GM19455 (cell line): ENCODE results near the gene EN1.

ENCODE experiments used
- ATAC-seq: cut with Tn5 transposase; IDR thresholded peaks from one replicate; pipeline ENCODE4 v1.9.1; 2021; ENCODE audit not compliant: unreplicated experiment

Gene EN1

DNA sequence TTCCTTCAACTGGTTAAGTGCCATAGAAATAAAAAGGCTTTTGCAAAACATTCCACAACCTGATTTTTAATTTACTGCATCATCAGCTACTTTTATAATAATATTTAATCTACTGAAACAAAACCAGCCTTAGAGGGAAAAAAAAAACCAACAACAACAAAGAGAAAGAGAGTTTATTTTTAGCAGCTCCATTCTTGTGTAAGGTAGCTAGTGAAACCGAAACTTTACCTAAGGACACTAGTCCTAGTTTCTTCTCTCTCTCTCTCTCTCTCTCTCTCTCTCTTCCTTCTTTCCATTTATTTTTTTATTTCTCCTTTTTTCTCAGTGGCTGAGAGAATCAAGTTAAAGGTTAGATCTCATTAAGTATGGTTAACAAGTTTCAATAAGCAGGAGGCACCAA is 21.4 kb downstream of the EN1 start:
- no peak for ATAC-seq

DNA sequence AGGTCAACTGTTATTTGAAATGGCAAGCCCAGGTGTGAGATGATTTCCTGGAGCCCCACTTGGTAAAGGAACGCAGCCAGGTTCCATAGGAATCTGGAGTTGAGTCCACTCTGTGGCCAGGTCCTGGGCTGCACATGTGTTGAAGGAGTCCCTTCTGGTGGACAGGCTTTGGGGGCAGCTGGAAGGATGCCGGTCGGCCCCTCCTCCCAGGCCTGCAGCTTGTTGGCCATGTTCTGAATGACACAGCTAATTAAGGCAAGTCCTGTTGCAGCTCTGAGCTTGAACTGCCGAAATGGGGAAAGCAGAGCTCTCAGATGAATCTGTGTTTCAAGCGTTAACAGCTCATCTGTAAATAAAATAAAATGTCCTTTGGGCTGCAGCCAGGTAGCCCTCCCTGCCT is 23.8 kb downstream of the EN1 start:
- no peak for ATAC-seq

DNA sequence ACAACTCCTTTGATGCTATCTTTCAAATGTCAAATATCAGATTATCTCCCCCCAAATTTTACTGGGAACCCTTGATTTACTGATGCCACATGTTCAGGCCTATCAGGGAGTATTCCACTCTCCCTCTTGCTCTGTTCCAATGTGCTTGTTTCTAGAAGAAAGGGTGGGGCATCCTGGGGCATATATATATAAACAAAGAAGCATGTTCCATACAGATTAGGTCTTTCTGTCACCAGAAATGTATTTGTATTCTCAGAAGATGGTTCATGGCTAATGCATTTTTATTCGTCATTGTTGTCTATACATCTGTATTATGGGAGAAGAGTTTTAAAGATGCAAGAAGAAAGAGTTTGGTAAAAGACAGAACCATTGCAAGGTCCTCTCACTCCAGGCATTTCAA is 24.9 kb downstream of the EN1 start:
- ATAC-seq: no peak

DNA sequence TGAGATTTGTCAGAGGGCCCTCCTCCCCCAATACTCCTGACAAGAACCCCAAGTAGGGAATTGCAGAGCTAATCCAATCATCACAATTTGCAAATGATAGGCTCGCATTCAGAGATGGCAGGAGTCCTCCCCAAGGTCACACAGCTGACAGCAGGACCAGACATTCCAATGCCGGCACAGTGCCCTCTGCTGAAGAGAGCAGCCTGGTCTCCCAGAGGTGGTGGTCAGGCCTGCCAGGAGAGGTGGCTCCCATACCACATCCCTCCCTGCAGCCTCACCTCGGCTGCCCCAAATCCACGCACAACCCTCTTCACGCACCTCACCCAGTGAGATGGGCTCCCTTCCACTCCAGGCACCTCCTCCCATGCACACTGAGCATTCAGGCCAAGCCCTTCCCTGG is 25.4 kb downstream of the EN1 start:
- no peak for ATAC-seq

DNA sequence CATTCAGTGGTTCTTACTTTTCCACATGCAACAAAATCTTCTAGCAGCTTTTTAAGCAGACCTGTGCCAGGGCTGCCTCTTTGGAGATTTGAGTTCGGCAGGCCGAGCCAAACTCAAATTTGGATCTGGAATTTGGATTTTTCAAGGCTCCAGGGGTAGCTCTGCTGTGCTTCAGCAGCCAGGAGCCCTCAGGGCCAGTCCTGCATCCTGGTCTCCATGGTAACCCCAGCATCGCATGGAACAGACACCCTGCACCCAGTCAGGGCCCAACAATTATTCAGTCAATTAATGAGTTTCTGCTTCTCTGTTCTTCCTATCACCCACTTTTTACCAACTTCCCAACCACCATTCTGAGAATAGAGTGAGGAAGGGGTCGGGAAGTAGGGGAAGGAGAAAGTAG is 30.0 kb downstream of the EN1 start:
- ATAC-seq: no peak

DNA sequence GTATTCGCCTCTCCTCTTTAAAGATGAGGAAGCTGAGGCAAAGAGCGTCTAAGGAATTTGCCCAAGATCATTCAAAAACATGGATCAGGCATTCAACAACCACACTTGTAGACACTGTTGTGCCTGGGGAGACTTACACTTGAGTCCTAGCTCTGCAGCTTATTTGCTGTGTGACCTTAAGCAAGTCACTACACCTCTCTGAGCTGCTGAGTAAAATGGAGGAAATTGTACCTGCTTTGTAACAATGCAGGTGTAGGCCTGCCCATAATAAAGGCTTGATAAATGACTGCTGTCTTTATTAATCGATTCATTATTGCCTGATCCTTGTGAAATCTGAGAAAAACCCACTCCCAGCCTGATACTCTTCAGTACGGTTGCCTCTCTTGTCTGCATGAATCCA is 30.8 kb downstream of the EN1 start:
- ATAC-seq: no peak

DNA sequence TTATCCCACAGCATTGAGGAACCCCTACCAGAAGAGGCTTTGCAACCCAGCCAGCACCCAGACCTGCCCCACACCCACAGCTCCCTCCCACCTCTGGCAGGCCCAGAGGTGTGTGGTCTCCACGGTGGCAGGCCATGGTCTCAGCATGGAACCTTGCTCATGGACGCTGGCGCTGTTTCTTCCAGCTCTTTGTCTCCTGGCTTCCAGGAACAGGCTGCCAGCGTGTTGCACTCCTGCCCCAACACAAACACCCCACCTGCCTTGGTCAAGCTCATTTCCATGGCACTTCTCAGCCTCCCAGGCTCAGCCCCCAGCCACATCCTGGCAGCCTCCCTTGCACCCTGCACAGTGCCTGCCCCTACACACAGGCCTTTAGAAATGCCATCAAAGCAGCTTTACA is 31.7 kb downstream of the EN1 start:
- ATAC-seq: no peak

DNA sequence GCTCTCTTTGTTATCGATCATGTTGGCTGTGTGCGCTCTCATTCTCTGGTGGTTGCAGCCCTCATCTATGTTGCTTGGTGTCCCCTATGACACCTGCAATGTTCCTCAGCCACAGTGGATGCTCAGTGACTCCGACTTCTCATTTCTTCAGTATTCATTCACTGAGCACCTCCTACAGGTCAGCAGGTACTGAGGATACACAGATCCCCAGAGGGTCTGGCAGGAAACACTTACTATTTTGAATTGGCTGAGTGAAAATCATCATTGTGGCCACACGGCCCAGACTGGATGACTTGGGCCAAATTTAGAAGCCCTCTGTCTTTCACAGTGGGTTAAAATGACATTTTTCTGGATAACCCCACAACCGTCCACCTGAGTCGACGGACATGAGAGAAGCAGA is 32.1 kb downstream of the EN1 start:
- no peak for ATAC-seq

DNA sequence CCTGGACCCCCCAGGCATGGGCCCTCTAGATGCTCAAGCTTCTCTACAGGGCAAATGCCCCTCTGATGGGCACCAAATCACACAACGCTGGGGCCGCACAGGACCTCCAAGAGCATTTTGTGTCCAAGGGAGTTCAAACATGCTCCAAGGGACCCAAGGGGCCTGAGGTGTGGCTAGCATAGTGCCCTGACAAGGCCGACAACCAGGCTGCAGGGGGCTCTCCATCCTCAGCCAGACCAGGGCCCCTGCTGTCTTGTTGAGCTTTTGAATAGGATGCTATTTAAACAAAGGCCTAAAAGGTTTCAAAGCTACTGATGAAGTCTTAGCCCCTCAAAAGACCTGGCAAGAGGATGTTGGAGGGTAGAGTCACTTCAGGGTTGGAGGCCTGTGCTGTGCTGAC is 33.1 kb downstream of the EN1 start:
- ATAC-seq: no peak

DNA sequence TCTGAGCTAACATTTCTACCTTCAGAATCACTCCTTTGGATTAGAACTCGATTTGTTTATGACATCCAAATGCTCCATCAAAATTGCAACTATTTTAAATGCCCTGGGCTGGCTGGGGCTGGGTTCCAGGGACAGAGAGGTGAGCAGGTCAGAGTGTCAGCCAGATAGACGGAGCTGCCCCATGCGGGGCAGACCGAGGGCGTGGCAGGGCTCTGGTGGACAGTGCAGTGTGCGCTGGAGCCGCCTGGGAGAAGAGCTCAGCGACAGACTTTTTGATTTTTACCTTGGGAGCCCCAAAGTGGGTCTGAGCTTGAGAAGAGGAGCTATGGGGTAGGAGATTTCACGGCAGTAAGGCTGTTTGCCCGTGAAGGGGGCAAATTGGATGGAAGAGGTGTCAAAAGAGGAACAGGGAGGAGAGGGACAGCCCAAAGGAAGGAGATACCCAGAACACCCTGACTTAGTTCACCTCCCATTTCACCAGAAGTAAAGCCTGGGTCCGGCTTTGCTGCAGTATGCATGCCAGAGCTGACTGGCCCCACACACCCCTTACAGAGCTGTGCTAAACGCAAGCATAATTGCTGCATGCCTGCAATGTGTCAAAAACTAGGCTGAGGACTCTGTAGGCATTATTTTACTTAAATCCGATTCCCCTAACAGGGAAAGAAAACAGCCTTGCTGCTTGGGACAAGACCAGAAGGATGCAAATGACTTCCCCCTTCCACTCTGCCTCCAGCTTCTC is 33.7 kb downstream of the EN1 start:
- ATAC-seq: no peak

DNA sequence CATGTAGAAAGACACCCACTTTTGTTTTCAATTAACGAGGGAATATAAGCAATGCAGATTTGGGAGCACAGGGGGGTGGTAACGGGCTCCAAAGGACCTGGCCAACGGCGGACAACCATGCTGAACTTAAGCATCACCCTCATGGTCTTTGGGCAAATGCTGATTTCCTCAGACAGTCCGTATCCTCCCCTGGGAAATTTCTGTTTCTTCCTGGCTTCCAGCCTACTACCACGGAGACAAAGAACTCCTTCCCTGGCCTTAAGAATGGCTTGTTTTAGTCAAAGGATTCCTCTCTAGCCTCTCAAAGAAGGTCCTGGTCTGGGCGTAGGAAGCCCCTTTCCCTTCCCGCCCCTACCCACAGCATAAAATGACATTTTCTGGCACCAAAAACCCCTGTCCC is 34.3 kb downstream of the EN1 start:
- no peak for ATAC-seq

DNA sequence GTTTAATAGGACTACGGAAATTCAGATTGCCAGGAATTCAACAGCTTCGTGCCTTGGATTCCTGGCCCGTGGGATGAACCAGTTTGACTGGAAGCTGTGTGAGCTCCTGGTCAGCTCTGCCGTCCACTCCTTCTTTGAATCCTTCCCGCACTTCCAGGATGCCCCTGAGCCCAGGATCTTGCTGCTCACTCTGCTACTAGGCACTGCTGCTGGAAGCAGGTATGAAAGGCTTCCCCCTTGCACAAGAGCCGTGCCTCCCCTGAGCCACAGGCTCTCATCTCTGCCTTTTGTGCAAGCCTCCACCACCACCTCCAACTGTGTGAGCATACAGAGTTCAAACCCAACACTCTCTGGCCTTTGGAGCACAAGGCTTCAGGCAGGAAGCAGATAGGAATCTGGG is 34.9 kb downstream of the EN1 start:
- no peak for ATAC-seq

DNA sequence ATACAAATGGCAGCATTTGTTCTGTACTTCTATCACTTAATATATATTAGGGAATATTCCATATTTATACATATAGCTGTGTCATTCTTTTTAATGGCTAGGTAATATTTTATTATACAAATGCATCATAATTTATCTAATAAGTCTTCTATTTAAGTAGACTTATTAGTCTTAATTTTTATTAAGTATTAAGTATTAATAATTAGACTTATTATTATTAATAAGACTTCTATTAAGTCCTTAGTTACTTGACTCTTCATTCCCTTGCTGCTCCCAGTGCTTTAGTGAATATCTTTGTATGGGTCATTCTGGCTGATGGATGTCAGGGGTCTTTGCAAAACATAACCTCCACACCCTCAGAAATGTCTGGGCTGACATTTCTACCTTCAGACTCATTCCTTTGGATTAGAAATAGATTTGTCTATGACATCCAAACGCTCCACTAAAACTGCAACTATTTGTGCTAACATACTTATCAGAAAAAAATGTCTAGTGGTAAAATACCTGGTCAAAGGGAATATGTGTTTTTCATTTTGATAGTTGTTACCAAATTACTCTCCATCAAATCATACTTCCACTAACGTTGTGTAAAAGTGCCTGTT is 35.8 kb downstream of the EN1 start:
- ATAC-seq: no peak

DNA sequence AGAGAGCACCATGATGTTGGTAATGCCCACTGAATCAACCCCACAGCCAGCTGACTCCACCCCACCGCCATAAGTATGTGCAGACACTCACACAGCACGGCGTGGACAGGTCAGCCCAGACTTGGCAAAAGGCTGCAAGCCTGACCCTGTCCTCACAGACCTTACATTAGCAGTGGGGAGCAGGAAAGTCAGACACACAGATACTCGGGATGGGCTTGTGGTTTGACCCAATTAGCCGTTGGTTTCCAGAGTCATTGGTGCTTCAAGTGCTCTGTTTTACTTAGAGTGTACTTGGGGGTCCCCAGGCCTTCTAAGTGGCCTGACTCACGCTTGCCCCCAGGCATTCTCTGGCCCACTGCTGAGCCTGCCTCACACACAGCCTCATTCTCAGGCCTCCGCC is 36.7 kb downstream of the EN1 start:
- ATAC-seq: no peak

DNA sequence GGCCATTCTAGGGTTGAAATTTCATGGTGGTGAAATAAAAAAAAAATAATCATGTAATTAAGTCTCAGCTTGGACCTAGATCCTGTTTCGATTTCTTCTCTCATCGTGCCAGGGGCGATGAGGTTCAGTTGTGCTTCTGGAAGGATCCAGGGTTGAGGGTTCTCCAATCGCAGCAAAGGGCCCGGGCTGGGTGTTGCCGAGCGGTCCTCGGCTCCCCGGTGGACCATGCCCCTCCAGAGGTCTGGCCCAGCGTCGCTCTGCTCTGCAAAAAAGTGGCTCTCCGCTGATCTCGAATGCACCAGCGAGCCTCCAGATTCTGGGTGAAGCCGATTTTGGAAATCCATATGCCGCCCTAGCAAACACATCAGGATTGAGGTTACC is 39.0 kb downstream of the EN1 start:
- ATAC-seq: no peak

DNA sequence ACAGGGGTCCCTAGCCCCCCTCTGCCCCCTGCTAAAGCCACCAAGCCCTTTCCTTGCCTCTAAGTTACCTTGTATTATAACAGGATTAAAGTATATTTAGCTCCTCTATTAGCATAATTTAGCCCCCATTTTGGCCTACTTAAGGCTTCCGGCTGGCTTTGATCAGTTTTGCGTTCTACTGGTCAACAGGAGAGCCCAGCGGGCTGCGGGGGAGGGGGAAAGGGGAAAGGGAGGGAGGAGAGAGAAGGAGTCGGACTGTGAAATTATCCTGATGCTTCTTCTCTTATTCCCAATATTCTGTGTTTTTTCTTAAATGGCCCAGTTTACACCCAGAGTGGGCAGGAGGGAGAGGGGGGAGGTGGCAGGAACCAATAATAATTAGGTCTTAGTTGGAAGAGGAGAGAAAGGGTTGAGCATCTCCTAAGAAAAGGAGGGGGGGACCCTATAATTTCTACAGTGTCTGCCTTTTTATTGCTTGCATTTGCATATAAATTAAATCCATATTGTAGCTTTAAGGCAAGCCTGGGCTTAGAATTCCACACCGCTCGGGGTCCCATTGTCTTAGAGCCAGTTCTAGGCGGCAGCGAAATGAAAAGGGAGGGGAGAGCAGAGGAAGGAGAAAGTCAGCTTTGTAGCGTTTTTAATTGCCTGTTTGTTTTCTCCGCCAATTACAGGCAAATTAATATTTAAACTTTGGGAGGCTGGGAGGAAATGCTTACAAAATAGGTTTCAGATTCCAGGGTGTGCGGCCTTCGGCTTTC is 39.6 kb downstream of the EN1 start:
- ATAC-seq: no peak

DNA sequence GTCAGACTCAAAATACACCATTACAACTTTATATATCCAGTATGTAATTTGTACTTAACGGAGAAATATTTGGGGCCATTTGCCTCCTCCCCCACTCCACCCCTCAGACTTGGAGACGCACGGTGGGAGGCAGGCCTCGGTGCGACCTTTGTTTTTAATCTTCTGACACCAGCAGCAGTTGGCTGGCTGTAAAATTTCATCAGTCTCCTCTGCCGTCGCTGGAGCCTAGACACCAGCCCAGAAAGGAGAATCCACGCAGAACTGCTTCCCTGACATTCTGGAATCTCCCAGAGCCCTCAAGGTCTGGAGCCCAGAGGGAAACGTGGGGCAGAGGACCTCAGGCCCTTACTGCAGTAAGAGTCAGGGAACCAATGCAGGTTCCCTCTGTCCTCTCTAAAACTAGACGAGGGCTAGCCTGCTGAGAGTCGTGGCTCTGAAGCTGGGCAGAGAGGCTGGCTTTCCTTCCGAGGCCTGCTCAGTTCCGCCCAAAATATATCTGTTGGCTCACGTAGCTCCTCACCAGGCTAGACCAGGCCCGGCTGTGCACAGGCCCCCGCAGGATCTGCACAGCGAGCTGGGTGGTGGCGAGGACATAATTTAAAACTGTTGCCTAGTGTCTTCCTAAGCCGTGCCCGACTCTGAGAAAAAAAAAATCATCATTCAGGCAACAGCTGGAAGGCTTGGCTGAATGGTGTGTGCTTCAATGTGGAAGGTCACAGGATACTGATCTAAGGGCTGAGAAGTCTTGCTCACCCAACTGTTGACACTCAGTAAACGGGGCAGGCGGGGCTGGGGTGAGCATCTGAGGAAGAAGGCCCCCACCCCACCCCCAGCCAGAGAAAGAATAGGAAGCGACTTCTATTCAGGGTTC is 40.4 kb downstream of the EN1 start:
- no peak for ATAC-seq

DNA sequence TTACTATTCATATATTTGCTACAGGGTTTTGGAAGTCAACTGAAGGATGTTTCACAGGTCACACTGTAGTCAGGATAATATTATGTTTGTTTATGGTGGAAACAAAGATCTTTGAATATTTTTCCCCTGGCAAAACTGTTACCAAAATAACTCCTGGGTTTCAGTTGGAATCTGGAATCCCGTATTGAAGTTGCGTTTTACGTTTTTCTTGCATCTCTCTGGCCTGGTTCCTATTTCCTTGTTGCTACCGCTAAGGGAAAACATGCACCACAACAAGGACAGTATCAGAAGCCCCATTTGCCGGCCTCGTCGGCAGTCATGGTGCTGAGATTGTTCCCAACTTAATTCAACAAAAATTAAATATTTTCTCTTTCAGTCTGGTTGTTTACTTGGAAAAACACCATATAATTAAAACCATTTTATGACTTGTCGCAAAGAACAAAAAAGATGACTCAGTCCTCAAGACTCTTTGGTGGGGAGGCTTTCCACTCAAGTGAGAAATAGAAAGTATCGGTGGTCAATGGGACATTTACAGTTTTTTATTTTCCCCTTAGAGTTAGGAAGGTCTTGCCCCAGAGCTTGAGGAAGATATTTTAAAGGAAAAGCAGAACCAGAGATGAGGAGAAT is 42.3 kb downstream of the EN1 start:
- no peak for ATAC-seq

DNA sequence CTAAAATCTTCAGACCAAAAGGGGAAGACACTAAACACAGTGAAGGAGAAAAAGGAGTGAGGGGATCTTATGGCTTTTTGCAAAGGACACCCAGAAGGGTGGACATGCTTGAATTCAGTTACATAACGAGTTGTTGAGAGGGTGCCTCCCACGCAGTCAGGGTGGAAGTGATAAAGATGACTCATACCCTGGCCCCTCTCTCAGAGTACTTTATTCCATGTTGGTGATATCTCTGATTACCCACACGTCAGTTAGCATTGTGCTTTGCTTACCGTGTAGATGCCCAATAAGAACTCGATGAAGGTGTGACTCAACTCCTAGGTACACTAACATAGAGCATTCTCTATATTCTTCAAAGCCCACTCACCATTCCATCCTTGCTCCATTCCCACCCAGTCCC is 44.4 kb downstream of the EN1 start:
- ATAC-seq: no peak

DNA sequence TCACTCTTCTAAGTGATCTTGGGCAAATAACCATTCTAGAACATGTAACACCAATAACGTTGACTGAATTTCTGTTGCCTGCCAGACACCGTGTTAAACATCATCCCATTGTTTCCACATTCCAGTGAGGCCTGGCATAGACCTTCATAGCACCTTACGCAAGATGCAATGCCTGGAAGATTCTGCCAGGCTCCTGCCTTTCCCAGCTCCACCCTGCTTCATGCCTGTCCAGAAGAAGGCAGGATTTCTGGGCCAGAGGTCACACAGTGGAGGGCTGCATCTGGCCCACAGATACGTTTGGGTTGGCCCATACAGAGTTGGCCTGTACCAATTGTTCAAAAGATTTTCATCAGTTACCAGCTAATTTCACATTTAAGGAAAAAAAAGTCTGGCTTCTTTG is 46.3 kb downstream of the EN1 start:
- no peak for ATAC-seq

DNA sequence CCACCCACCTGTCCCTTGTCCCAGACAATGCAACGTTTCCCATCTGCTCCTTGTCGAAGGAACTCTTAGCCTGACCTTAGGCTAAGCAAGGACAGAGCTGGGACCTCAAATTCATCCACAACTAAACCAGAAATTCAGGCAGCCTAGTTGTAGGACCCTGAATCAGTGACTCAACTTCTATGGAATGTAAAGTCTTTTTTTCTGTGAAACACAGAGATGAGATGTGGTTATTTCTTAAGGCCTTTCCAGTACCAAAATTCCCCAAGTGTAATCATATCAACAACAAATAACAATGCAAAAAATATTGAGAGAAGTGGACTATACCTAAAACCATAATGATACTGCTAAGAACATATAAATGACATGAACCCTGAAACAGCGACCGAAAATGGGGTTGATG is 46.7 kb downstream of the EN1 start:
- ATAC-seq: no peak
